Activated B cell treated with CpG ODN at 0.5 μM for 24 hours (primary cell): ENCODE results near the gene ABL1. TPM values are rescaled to one million over a fixed set of nuclear protein-coding genes. Genes with fewer than 3 reads are reported as not detected.

Source experiments
- ATAC-seq: fragments of 200-7000 bp; cut with Tn5 transposase; one replicate; pipeline ENCODE4 v1.10.0; 2021; ENCODE audit warnings: low read depth, mild to moderate bottlenecking, moderate library complexity
- CTCF ChIA-PET: fragments of 350-600 bp; sonication (Branson Sonifier 250); formaldehyde crosslinking; loops from one replicate; lab custom pipeline; 2021; ENCODE audit warnings: antibody characterized with exemption; lab: Charles Lee
- POLR2A ChIA-PET: fragments of 350-600 bp; sonication (Branson Sonifier 250); formaldehyde crosslinking; loops from one replicate; lab custom pipeline; 2021; ENCODE audit warnings: antibody characterized with exemption; lab: Charles Lee
- DNase-seq: peaks from one replicate; pipeline ENCODE4 v3.0.0; 2022
- H3K27ac Mint-ChIP-seq: one replicate; pipeline ENCODE4 v1.8.0; 2020; ENCODE audit warnings: mixed read lengths
- H3K27me3 Mint-ChIP-seq: one replicate; pipeline ENCODE4 v1.8.0; 2021; ENCODE audit warnings: mixed read lengths
- H3K36me3 Mint-ChIP-seq: one replicate; pipeline ENCODE4 v1.8.0; 2021; ENCODE audit warnings: low read depth, mixed read lengths
- H3K4me1 Mint-ChIP-seq: one replicate; pipeline ENCODE4 v1.8.0; 2021; ENCODE audit warnings: mixed read lengths
- H3K4me3 Mint-ChIP-seq: one replicate; pipeline ENCODE4 v1.8.0; 2020; ENCODE audit warnings: mild to moderate bottlenecking, mixed read lengths
- H3K9me3 Mint-ChIP-seq: one replicate; pipeline ENCODE4 v1.8.0; 2020; ENCODE audit warnings: mixed read lengths
- intact Hi-C: fragments of 100-400 bp; cut with micrococcal nuclease; formaldehyde crosslinking; loops from one replicate; pipeline ENCODE4 v1.15.1; 2024
- total RNA-seq: library from RNA; stranded (reverse); gene quantifications from 2 replicates; pipeline ENCODE4 v1.2.3, GENCODE V29; 2022
- TF ChIP-seq, protein P1 (sequence below): fragments of 200-600 bp; IDR thresholded peaks from one replicate; pipeline ENCODE4 v1.8.0; 2022; ENCODE audit warnings: antibody characterized with exemption, mild to moderate bottlenecking

Gene ABL1
- total RNA-seq, result 32.8 and 41.6 TPM in 2 replicates

DNA sequence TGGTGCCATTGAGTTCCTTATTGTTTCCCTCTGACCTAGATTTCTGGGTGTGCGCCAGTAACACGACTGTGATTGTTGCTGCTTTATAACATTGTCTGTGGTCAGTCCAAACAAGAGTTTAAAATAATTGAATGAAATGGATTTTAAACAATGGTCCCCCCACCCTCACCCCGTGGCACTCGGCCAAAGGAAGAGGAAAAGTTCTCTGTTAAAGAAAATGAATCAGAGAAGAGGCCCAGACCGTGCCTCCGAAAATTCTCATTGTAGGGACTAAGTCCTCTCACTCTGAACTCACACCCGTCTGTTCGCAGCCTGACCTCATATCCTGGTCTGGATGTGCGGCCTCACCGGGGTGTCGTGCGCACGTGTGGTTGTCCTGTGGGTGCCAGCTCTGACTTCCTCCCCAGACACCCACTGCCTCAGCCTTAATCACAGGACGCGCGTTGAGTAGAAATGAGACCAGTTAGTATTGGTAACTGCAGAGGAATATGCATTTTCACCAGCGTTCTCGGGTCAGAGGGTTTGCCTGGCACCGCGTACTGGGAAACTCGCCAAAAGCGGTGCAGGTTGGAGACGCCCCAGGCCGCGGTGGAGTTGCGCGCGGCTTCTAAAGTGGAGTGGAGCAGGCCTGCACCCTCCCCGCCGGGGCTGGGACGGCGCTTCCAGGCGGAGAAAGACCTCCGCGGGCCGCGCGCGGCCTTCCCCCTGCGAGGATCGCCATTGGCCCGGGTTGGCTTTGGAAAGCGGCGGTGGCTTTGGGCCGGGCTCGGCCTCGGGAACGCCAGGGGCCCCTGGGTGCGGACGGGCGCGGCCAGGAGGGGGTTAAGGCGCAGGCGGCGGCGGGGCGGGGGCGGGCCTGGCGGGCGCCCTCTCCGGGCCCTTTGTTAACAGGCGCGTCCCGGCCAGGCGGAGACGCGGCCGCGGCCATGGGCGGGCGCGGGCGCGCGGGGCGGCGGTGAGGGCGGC, at the start of gene ABL1:
ABL1 (plus strand) TSS at position 884 of the 966 bp plus-strand sequence. CDS start 193 bp downstream, outside the sequence.
- peak within 1 kb of the TSS; percentile 89 for H3K27ac Mint-ChIP-seq
- peak; percentile 55 for DNase-seq
- H3K27me3 Mint-ChIP-seq, result no peaks in the 10 kb centered on the region
- peak within 1 kb of the TSS; percentile 94 for H3K4me3 Mint-ChIP-seq
- TF ChIP-seq, protein P1, sequence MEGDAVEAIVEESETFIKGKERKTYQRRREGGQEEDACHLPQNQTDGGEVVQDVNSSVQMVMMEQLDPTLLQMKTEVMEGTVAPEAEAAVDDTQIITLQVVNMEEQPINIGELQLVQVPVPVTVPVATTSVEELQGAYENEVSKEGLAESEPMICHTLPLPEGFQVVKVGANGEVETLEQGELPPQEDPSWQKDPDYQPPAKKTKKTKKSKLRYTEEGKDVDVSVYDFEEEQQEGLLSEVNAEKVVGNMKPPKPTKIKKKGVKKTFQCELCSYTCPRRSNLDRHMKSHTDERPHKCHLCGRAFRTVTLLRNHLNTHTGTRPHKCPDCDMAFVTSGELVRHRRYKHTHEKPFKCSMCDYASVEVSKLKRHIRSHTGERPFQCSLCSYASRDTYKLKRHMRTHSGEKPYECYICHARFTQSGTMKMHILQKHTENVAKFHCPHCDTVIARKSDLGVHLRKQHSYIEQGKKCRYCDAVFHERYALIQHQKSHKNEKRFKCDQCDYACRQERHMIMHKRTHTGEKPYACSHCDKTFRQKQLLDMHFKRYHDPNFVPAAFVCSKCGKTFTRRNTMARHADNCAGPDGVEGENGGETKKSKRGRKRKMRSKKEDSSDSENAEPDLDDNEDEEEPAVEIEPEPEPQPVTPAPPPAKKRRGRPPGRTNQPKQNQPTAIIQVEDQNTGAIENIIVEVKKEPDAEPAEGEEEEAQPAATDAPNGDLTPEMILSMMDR, result no peak
- no peaks in the 10 kb centered on the region for H3K9me3 Mint-ChIP-seq
- ChIA-PET POLR2A (interaction anchor here (0.5 kb wide), 1 partner anchor 767 kb away, joined by 3 read pairs; no protein-coding TSS in a partner anchor), CTCF (interaction anchor here (1.7 kb wide), 1 partner anchor 63 kb away, joined by 3 read pairs; no protein-coding TSS in a partner anchor)
- peak; percentile 83 for ATAC-seq
- intact Hi-C loops, result loop anchor here (1.0 to 2.0 kb wide), 3 partner anchors 14 to 122 kb away; no protein-coding TSS in a partner anchor
- H3K4me1 Mint-ChIP-seq, result peaks cover 40% of the 10 kb centered on the region
- peaks cover 5% of the 10 kb centered on the region for H3K36me3 Mint-ChIP-seq

DNA sequence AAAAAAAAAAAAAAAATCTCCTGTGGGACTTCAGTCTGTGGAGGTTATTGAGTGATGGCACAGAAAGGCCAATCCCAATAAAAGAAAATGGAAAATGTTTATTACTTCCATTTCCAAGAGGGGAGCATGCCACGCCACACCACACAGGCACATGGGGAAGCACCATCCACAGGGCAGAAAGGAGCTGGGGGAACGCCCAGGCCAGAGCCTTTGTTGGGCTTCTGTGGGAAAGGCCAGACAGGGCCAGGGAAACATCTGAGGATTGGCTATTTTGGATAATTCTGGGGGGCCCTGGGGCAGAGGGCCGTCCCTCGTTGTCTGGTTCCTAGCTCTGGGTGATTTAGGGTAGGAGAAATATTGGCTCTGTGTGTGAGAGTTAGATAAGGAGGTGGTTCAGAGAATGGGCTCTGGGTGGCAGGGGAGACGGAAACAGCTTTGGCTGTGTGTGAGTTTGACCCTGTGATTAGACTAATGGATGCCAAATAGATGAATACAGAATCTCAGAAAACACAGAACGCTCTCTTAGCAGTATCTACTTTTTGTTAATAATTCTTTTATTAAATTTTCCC, 49.0 kb upstream of the ABL1 start:
- ChIA-PET CTCF (no interaction called here), POLR2A (interaction anchor here (0.7 kb wide), 1 partner anchor 491 kb away, joined by 7 read pairs; no protein-coding TSS in a partner anchor)
- ATAC-seq (no peak), DNase-seq (no peak)
- no peak overlapping the region for H3K27ac Mint-ChIP-seq
- intact Hi-C loops, result no loop called here
- no peak overlapping the region for H3K4me3 Mint-ChIP-seq
- TF ChIP-seq, protein P1, result no peak
- peaks cover 18% of the 10 kb centered on the region for H3K36me3 Mint-ChIP-seq
- H3K9me3 Mint-ChIP-seq, result peaks cover 18% of the 10 kb centered on the region
- peaks cover 6% of the 10 kb centered on the region for H3K4me1 Mint-ChIP-seq
- no peaks in the 10 kb centered on the region for H3K27me3 Mint-ChIP-seq

DNA sequence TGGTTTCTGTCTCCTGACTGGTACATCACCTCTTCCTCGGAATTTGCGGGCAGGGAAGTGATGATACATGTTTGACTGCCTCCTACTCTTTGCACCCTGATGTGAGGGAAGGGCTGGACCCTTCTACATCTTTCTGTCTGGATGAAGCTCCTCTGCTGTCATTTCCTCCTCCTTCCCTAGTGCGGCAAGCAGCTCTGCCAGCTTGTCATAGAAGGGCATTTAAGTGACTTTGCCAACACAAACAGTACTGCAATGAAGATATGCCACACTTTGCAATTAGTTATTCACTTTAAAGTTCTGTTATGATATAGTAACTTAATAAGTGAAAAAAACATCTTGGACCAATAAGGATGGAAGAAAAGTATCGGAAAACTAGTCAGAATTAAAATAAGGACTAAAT, 48.5 kb upstream of the ABL1 start:
- Mint-ChIP-seq H3K4me1 (peaks cover 8% of the 10 kb centered on the region), H3K36me3 (peaks cover 18% of the 10 kb centered on the region), H3K27me3 (no peaks in the 10 kb centered on the region), H3K4me3 (no peak overlapping the region), H3K9me3 (peaks cover 18% of the 10 kb centered on the region), H3K27ac (no peak overlapping the region)
- intact Hi-C loops, result no loop called here
- ChIA-PET POLR2A (no interaction called here), CTCF (no interaction called here)
- TF ChIP-seq, protein P1, result no peak
- DNase-seq (no peak), ATAC-seq (no peak)

DNA sequence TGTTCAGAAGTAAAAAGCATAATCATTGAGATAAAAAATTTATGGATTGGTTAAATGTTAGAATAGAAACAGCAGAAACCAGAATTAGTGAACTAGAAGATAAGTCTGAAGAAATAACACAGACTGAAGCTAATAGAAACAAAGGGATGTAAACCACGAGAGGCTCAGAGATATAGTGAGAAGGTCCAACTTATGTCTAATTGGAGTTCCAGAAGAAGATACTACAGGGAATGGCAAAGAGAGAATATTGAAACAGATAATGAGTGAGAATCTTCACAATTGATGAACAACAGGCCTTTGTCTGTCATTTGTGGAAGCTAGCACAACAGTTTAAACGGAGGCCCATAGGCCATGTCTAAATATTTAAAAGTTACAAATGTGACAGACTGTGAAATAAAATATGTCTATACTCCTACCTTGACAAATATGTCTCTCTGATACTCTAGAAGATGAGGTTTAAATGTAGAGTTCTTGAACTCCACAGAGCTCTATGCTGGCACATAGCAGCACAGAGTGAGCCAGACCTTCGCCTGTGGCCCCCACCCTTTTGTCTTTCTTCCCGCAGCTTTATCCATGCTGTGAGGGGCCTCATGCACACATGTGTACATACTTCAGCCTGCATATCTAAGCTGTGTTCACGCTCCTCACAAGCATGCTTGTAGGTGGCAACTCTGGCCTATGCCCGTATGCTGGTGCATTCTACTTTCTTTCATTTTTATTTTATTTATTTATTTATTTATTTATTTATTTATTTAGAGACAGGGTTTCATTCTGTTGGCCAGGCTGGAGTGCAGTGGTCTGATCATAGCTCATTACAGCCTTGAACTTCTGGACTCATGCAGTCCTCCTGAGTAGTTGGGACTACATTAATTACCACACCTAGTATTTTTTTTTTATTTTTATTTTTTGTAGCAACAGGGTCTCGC, 45.0 kb upstream of the ABL1 start:
- no peak for DNase-seq
- TF ChIP-seq, protein P1, result no peak
- peaks cover 18% of the 10 kb centered on the region for H3K9me3 Mint-ChIP-seq
- H3K27me3 Mint-ChIP-seq, result no peaks in the 10 kb centered on the region
- CTCF ChIA-PET, result no interaction called here
- H3K4me3 Mint-ChIP-seq, result no peak overlapping the region
- H3K27ac Mint-ChIP-seq, result no peak overlapping the region
- intact Hi-C loops, result no loop called here
- POLR2A ChIA-PET, result no interaction called here
- H3K4me1 Mint-ChIP-seq, result peaks cover 13% of the 10 kb centered on the region
- no peak for ATAC-seq
- peaks cover 18% of the 10 kb centered on the region for H3K36me3 Mint-ChIP-seq
